ENCODE measurements around the gene NPAS3. TPM values are rescaled to one million over a fixed set of nuclear protein-coding genes. Genes with fewer than 3 reads are reported as not detected.

The NPAS3 gene
- total and polyA plus RNA-seq, 4 experiments from 2014 or later: not detected

DNA sequence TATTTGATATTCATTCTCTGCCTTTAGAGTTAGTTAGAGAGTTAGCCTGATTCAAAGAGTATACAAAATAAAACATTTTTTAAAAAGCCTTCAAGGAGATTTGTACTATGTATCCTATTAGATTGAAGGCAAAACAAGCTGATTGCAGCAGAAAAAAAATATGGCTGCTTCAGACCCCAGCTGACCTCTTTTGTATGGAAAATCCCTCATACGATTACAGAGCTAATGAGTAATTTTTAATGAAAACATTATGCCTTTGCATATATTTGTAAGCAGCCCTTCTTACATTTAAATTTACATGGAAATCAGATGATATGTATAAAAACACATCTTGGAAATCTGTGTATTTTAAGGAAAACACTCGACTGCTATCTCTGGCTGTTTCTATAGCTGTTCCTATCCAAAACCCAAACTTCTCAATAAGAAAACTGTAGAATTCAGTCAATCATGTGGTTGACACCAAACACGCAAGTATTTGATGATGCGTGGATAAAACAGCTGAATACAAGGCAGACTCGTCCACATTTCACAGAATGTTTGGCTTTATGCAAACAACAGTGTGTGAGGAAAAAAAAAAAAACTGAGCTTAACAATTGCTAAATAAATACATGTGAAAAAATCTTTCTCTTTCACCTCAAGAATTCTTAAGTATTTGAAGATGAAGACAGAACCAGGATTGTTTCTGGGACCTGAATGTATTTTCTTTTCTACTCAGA, 736.9 kb downstream of the NPAS3 start:
- no peaks in the 10 kb centered on the region for H3K27me3 ChIP-seq (ENCODE audit: insufficient read depth, low read length)
- no peaks in the 10 kb centered on the region for H3K36me3 ChIP-seq (ENCODE audit: insufficient read depth, low read length)
- no peak overlapping the region for H3K27ac ChIP-seq (ENCODE audit: low read depth, low read length)
- H3K4me3 ChIP-seq (ENCODE audit: low read length in 2 of 2): no peak overlapping the region
- Mint-ChIP-seq H3K4me3 (no peak overlapping the region), H3K27ac (no peak overlapping the region), H3K9me3 (peaks cover 0 to 3% (median 0%) of the 10 kb centered on the region in 8 donors), H3K27me3 (no peaks in the 10 kb centered on the region), H3K36me3 (no peaks in the 10 kb centered on the region), H3K4me1 (no peaks in the 10 kb centered on the region)
- intact Hi-C loops (cut with micrococcal nuclease): no loop called here
- POLR2A ChIA-PET (ENCODE audit: partially characterized antibody): no interaction called here
- H3K9me3 ChIP-seq (ENCODE audit: control insufficient read depth in 1 of 2, low read length in 2 of 2): no peaks in the 10 kb centered on the region
- CTCF ChIA-PET (ENCODE audit: partially characterized antibody): interaction anchor here (1.2 kb wide), 1 partner anchor 9 kb away, joined by 4 read pairs; no protein-coding TSS in a partner anchor
- H3K4me1 ChIP-seq (ENCODE audit: insufficient read depth, low read length): no peaks in the 10 kb centered on the region
- no peak for DNase-seq

DNA sequence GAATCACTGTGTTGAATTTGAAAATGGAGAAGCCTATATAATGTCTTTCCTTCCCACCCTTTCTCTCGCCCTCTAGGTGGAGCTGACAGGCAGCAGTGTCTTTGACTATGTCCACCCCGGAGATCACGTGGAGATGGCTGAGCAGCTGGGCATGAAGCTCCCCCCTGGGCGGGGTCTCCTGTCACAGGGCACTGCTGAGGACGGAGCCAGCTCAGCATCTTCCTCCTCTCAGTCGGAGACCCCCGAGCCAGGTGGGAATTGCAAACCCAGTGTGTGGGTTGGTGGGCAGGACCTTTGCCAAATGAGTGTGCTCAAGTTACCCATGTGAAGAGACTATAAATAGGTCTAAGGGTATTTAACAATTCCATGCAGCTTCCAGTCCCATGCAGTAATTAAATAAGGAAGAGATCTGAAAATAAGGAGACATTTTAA, 737.5 kb downstream of the NPAS3 start:
- no peak overlapping the region for H3K4me3 Mint-ChIP-seq
- no peaks in the 10 kb centered on the region for H3K4me1 Mint-ChIP-seq
- H3K9me3 Mint-ChIP-seq: peaks cover 0 to 3% (median 0%) of the 10 kb centered on the region in 8 donors
- POLR2A ChIA-PET (ENCODE audit: partially characterized antibody): no interaction called here
- Histone ChIP-seq H3K4me3 (ENCODE audit: low read length in 2 of 2) (no peak overlapping the region), H3K36me3 (ENCODE audit: insufficient read depth, low read length) (no peaks in the 10 kb centered on the region), H3K27ac (ENCODE audit: low read depth, low read length) (no peak overlapping the region), H3K27me3 (ENCODE audit: insufficient read depth, low read length) (no peaks in the 10 kb centered on the region), H3K9me3 (ENCODE audit: control insufficient read depth in 1 of 2, low read length in 2 of 2) (no peaks in the 10 kb centered on the region), H3K4me1 (ENCODE audit: insufficient read depth, low read length) (no peaks in the 10 kb centered on the region)
- intact Hi-C loops (cut with micrococcal nuclease): no loop called here
- no peaks in the 10 kb centered on the region for H3K36me3 Mint-ChIP-seq
- CTCF ChIA-PET (ENCODE audit: partially characterized antibody): interaction anchor here (1.2 kb wide), 1 partner anchor 10 kb away, joined by 4 read pairs; no protein-coding TSS in a partner anchor
- no peak for DNase-seq
- peaks cover 0 to under 1% of the 10 kb centered on the region in 2 donors for H3K27me3 Mint-ChIP-seq
- H3K27ac Mint-ChIP-seq: no peak overlapping the region

DNA sequence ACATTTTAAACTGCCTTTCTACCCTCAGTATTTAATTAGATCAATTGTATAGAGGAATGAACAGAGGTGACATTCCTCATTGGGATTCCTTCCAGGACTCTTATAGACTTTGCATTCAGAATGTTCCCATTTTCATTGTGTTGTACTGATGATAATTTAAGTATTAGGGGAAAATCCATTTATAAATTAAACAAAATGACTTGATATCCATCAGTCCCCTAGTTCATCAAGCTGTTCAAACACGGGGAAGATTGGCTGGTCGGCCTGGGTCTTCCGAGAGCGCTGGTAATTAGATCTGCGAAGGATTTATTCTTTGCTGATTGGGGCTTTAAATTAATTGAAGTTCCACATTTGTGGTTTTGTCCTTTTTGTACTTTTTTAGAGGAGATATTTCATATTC, 738.2 kb downstream of the NPAS3 start:
- H3K9me3 ChIP-seq (ENCODE audit: control insufficient read depth in 1 of 2, low read length in 2 of 2): no peaks in the 10 kb centered on the region
- H3K4me3 ChIP-seq (ENCODE audit: low read length in 2 of 2): no peak overlapping the region
- Mint-ChIP-seq H3K36me3 (no peaks in the 10 kb centered on the region), H3K27me3 (peaks cover 0 to 1% of the 10 kb centered on the region in 2 donors), H3K4me3 (no peak overlapping the region), H3K9me3 (no peaks in the 10 kb centered on the region), H3K27ac (no peak overlapping the region), H3K4me1 (no peaks in the 10 kb centered on the region)
- ChIA-PET CTCF (ENCODE audit: partially characterized antibody) (no interaction called here), POLR2A (ENCODE audit: partially characterized antibody) (no interaction called here)
- H3K4me1 ChIP-seq (ENCODE audit: insufficient read depth, low read length): no peaks in the 10 kb centered on the region
- H3K27me3 ChIP-seq (ENCODE audit: insufficient read depth, low read length): no peaks in the 10 kb centered on the region
- DNase-seq: no peak
- H3K36me3 ChIP-seq (ENCODE audit: insufficient read depth, low read length): no peaks in the 10 kb centered on the region
- intact Hi-C loops (cut with micrococcal nuclease): no loop called here
- no peak overlapping the region for H3K27ac ChIP-seq (ENCODE audit: low read depth, low read length)

DNA sequence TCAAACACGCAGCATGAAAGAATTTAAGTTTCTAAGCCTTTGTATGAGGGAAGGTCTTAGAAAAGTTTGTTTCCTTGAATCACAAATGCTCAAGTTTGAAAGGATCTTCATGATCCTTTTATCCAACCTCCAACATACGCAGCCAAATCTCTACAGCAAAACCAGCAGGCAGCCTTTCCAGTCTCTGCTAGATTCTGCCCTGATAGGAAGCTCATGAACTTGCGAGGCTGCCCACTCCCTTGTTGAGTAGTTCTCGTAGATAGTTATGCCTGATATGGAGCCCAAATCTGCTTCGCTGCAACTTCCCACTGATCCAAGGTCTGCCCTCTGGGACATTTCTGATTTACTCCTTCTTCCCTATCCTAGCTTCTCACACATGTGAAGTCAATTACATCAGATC, 739.3 kb downstream of the NPAS3 start:
- ChIA-PET POLR2A (ENCODE audit: partially characterized antibody) (no interaction called here), CTCF (ENCODE audit: partially characterized antibody) (no interaction called here)
- no peak overlapping the region for H3K27ac ChIP-seq (ENCODE audit: low read depth, low read length)
- no peaks in the 10 kb centered on the region for H3K36me3 ChIP-seq (ENCODE audit: insufficient read depth, low read length)
- Mint-ChIP-seq H3K27me3 (peaks cover 0 to 1% of the 10 kb centered on the region in 2 donors), H3K27ac (no peak overlapping the region), H3K4me3 (no peak overlapping the region), H3K36me3 (no peaks in the 10 kb centered on the region), H3K9me3 (no peaks in the 10 kb centered on the region), H3K4me1 (no peaks in the 10 kb centered on the region)
- intact Hi-C loops (cut with micrococcal nuclease): no loop called here
- H3K9me3 ChIP-seq (ENCODE audit: control insufficient read depth in 1 of 2, low read length in 2 of 2): no peaks in the 10 kb centered on the region
- no peaks in the 10 kb centered on the region for H3K4me1 ChIP-seq (ENCODE audit: insufficient read depth, low read length)
- no peak overlapping the region for H3K4me3 ChIP-seq (ENCODE audit: low read length in 2 of 2)
- DNase-seq: no peak
- H3K27me3 ChIP-seq (ENCODE audit: insufficient read depth, low read length): no peaks in the 10 kb centered on the region

DNA sequence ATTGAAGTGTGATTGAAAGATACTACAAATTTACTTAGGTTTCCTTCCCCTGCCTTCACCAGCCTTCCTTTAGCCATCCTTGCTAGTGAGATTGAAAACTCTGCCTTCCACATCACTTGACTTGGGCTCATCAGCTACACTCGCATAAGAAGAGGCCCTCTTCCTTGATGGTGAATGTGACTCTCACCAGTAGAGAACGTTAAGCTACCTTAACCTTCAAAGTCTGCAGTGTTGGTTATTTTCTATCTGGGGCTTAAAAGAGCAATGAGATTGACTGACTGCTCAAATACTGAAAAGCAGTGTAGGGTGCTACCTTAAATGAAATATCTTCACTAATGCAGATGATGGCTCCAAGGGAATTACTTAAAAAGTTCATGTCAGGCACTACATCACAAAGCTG, 740.3 kb downstream of the NPAS3 start:
- peaks cover 0 to 1% of the 10 kb centered on the region in 2 donors for H3K27me3 Mint-ChIP-seq
- H3K9me3 Mint-ChIP-seq: peaks cover 0 to 1% (median 0%) of the 10 kb centered on the region in 8 donors
- ChIA-PET CTCF (ENCODE audit: partially characterized antibody) (no interaction called here), POLR2A (ENCODE audit: partially characterized antibody) (no interaction called here)
- intact Hi-C loops (cut with micrococcal nuclease): no loop called here
- Histone ChIP-seq H3K4me1 (ENCODE audit: insufficient read depth, low read length) (no peaks in the 10 kb centered on the region), H3K27ac (ENCODE audit: low read depth, low read length) (no peak overlapping the region), H3K9me3 (ENCODE audit: control insufficient read depth in 1 of 2, low read length in 2 of 2) (no peaks in the 10 kb centered on the region), H3K27me3 (ENCODE audit: insufficient read depth, low read length) (no peaks in the 10 kb centered on the region), H3K36me3 (ENCODE audit: insufficient read depth, low read length) (no peaks in the 10 kb centered on the region), H3K4me3 (ENCODE audit: low read length in 2 of 2) (no peak overlapping the region)
- H3K4me3 Mint-ChIP-seq: no peak overlapping the region
- no peaks in the 10 kb centered on the region for H3K36me3 Mint-ChIP-seq
- H3K27ac Mint-ChIP-seq: no peak overlapping the region
- DNase-seq: no peak
- H3K4me1 Mint-ChIP-seq: no peaks in the 10 kb centered on the region

DNA sequence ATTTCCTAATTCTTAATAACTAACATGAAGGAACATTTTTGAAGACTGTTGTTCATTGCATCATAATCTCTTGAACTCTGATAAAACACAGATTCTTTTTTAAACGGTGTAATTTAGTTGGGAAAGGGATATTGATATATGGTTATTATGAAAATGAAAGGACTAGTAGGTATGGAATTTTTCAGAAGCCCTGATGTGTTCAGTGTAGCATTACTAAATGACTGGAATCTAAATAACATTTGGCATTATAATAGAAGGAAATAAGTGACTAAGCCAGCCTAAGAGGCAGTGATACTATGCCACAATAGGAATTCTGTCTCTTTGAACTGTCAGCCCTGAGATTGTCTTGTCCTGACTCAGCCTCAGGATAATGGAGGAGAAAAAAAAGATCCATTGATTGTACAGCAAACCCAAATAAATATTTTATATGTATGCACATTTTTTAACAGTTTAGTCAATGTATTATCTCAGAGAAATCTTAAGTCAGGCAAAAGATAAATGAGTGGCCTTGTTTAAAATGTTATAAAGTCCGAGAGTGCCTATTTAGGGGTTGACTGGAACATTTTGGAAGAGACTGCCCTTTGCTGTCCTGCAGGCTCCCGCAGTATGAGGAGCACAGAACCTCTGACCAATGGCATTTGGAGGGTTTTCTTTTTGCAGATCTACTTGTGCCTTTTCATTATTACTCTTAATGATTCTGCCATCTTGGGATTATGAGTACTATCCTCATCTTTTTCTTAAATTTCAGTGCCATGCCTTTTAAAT, 741.0 kb downstream of the NPAS3 start:
- no peaks in the 10 kb centered on the region for H3K4me1 Mint-ChIP-seq
- no peak overlapping the region for H3K27ac Mint-ChIP-seq
- DNase-seq: no peak
- H3K27me3 ChIP-seq (ENCODE audit: insufficient read depth, low read length): no peaks in the 10 kb centered on the region
- no peaks in the 10 kb centered on the region for H3K9me3 ChIP-seq (ENCODE audit: control insufficient read depth in 1 of 2, low read length in 2 of 2)
- intact Hi-C loops (cut with micrococcal nuclease): no loop called here
- H3K36me3 ChIP-seq (ENCODE audit: insufficient read depth, low read length): no peaks in the 10 kb centered on the region
- no peaks in the 10 kb centered on the region for H3K4me1 ChIP-seq (ENCODE audit: insufficient read depth, low read length)
- H3K9me3 Mint-ChIP-seq: peaks cover 0 to 1% (median 0%) of the 10 kb centered on the region in 8 donors
- H3K4me3 ChIP-seq (ENCODE audit: low read length in 2 of 2): no peak overlapping the region
- H3K27me3 Mint-ChIP-seq: peaks cover 0 to 1% of the 10 kb centered on the region in 2 donors
- CTCF ChIA-PET (ENCODE audit: partially characterized antibody): no interaction called here
- H3K36me3 Mint-ChIP-seq: no peaks in the 10 kb centered on the region
- POLR2A ChIA-PET (ENCODE audit: partially characterized antibody): no interaction called here
- no peak overlapping the region for H3K4me3 Mint-ChIP-seq
- no peak overlapping the region for H3K27ac ChIP-seq (ENCODE audit: low read depth, low read length)

DNA sequence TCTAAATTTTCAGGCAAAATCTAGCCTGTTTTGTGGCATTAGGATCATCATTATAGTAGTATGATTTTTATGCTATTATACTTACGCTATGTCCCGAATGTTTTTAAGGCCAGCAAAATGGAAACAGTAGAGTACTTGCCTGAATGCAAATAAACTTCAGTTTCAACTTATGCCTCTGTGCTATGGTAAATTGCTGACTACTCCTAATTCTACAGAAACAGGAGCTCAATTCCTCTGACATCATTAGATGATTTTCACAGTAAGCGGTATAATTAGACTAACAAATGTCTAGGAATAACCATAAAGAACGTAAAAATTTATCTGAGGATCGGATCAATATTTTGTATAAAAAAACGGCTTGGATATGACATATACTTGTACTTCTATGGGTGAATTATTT, 742.2 kb downstream of the NPAS3 start:
- Histone ChIP-seq H3K4me3 (ENCODE audit: low read length in 2 of 2) (no peak overlapping the region), H3K9me3 (ENCODE audit: control insufficient read depth in 1 of 2, low read length in 2 of 2) (no peaks in the 10 kb centered on the region), H3K4me1 (ENCODE audit: insufficient read depth, low read length) (no peaks in the 10 kb centered on the region), H3K36me3 (ENCODE audit: insufficient read depth, low read length) (no peaks in the 10 kb centered on the region), H3K27ac (ENCODE audit: low read depth, low read length) (no peak overlapping the region), H3K27me3 (ENCODE audit: insufficient read depth, low read length) (no peaks in the 10 kb centered on the region)
- no peak for DNase-seq
- no peaks in the 10 kb centered on the region for H3K36me3 Mint-ChIP-seq
- peaks cover 0 to 1% (median 0%) of the 10 kb centered on the region in 8 donors for H3K9me3 Mint-ChIP-seq
- no peaks in the 10 kb centered on the region for H3K4me1 Mint-ChIP-seq
- no peak overlapping the region for H3K4me3 Mint-ChIP-seq
- intact Hi-C loops (cut with micrococcal nuclease): no loop called here
- POLR2A ChIA-PET (ENCODE audit: partially characterized antibody): no interaction called here
- CTCF ChIA-PET (ENCODE audit: partially characterized antibody): no interaction called here
- H3K27ac Mint-ChIP-seq: no peak overlapping the region
- peaks cover 1 to 2% of the 10 kb centered on the region in 2 donors for H3K27me3 Mint-ChIP-seq

Measured in CD4-positive, alpha-beta memory T cell (primary cell).